Thyroid gland (tissue), 4 donors: ENCODE results near the gene TDRKH.

Experiments used
- POLR2A ChIP-seq, 2 donors: fragments of 450-650 bp; IDR thresholded peaks; one replicate each; pipeline ENCODE4 v1.6.1; 2017; ENCODE audit warnings: antibody characterized with exemption in 2 of 2, mild to moderate bottlenecking in 2 of 2, moderate library complexity in 1 of 2
- TF ChIP-seq, protein P1 (sequence below), 6 experiments: fragments of 200-600 bp in 3 of 6; fragments of 450-650 bp in 3 of 6; sonication (generic) in 3 of 6; IDR thresholded peaks; one replicate each; pipeline ENCODE4 v1.5.1; 2016 to 2019; ENCODE audit warnings: antibody characterized with exemption in 6 of 6, mild to moderate bottlenecking in 2 of 6, inconsistent platforms in 1 of 6, moderate library complexity in 1 of 6

DNA sequence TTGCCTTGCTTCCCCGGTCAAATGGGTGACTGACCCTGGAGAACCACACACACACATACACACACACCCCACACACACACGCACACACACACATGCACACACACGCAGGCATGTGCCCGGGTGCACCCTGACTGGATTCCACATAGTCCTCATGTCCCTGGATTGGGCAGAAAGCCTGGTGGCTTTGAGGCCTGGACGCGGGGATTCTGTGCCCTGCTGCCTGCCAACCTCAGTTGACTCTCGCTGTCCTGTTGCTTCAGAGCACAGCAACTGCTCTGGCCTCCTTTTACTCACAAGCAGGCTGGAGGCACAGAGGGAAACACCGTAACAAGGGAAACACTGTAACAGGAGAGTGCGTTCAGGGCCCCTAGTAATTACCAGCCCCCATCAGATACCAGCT lies 34.9 kb upstream of the TDRKH start:
- TF ChIP-seq POLR2A (IDR thresholded peaks at IDR 0.05), result no peak
- TF ChIP-seq, protein P1, sequence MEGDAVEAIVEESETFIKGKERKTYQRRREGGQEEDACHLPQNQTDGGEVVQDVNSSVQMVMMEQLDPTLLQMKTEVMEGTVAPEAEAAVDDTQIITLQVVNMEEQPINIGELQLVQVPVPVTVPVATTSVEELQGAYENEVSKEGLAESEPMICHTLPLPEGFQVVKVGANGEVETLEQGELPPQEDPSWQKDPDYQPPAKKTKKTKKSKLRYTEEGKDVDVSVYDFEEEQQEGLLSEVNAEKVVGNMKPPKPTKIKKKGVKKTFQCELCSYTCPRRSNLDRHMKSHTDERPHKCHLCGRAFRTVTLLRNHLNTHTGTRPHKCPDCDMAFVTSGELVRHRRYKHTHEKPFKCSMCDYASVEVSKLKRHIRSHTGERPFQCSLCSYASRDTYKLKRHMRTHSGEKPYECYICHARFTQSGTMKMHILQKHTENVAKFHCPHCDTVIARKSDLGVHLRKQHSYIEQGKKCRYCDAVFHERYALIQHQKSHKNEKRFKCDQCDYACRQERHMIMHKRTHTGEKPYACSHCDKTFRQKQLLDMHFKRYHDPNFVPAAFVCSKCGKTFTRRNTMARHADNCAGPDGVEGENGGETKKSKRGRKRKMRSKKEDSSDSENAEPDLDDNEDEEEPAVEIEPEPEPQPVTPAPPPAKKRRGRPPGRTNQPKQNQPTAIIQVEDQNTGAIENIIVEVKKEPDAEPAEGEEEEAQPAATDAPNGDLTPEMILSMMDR (IDR thresholded peaks at IDR 0.05), result no peak
